Measurements from ENCODE around the gene VEGFA. TPM values are rescaled to one million over a fixed set of nuclear protein-coding genes. Genes with fewer than 3 reads are reported as not detected.
A peak's percentile ranks its signal among the peaks of the same experiment; 100 is the strongest.
"Not testable (repeated sequence)": the region's sequence is repeated elsewhere in the genome, so short reads cannot be mapped to it uniquely, and the experiment has no call there.

Gene VEGFA
- total RNA-seq, 4 donors from 2014 or later = 28.0 to 107 (median 80.8) TPM

DNA sequence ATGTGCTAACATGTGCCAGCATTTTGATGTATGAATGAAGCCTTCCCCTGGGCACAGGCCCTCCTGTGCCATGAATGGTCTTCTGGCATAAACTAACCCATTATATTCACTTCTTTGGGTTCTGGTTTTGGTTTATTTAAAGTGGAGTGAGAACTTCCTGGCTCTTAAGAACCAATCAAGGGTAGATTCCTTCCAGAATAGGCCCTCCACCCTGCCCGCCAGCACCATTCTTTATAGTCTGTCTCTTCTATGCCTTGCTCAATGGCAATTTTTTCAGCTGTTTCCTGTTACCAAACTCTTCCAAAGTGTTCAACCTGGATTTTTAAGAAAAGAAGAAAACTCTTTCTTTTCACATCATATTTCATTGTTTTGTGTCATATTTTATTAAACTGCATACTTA, 44.1 kb downstream of the VEGFA start:
- TF ChIP-seq, protein P1, sequence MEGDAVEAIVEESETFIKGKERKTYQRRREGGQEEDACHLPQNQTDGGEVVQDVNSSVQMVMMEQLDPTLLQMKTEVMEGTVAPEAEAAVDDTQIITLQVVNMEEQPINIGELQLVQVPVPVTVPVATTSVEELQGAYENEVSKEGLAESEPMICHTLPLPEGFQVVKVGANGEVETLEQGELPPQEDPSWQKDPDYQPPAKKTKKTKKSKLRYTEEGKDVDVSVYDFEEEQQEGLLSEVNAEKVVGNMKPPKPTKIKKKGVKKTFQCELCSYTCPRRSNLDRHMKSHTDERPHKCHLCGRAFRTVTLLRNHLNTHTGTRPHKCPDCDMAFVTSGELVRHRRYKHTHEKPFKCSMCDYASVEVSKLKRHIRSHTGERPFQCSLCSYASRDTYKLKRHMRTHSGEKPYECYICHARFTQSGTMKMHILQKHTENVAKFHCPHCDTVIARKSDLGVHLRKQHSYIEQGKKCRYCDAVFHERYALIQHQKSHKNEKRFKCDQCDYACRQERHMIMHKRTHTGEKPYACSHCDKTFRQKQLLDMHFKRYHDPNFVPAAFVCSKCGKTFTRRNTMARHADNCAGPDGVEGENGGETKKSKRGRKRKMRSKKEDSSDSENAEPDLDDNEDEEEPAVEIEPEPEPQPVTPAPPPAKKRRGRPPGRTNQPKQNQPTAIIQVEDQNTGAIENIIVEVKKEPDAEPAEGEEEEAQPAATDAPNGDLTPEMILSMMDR (IDR thresholded peaks at IDR 0.05) = no peak
- TF ChIP-seq POLR2A (IDR thresholded peaks at IDR 0.05) = no peak
- peak overlapping the region in 3 of 4 donors; percentile 19 to 61 (median 46) for H3K27ac ChIP-seq
- no peaks in the 10 kb centered on the region for H3K36me3 ChIP-seq
- no peak overlapping the region for H3K4me3 ChIP-seq
- DNase-seq = no peak
- no peaks in the 10 kb centered on the region for H3K9me3 ChIP-seq
- peaks cover 0 to 32% (median 5%) of the 10 kb centered on the region in 3 donors for H3K4me1 ChIP-seq
- 72 to 81% methylated on average over 1 of the region's 1 CpG for WGBS, 2 donors
- H3K27me3 ChIP-seq = no peaks in the 10 kb centered on the region
- intact Hi-C loops (cut with DNase I) = no loop called here

DNA sequence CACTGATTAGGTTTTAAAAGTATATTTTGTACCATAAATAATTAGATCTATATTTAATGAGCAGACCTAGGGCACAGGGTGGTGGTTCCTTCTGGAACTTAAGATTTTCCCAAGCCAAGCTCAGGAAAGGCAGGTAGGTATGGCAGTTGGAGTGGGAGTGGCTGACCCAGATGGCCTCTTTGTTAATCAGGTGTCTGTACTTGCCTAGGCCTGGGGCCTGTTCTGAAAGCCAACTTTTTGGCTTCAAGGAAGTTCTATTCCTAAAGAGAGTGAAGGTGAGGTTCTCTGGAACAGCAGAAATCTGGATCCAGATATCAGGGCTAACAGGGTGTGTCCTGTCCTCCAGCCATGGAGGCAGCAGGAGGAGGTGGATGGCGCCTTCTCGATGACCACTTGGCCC, 44.9 kb downstream of the VEGFA start:
- WGBS, 2 donors = 25 to 40% methylated on average over 2 of the region's 2 CpGs
- Histone ChIP-seq H3K4me1 (peaks cover 0 to 32% (median 5%) of the 10 kb centered on the region in 3 donors), H3K4me3 (no peak overlapping the region), H3K9me3 (no peaks in the 10 kb centered on the region), H3K27ac (peak overlapping the region in 3 of 4 donors; percentile 19 to 61 (median 46)), H3K27me3 (no peaks in the 10 kb centered on the region), H3K36me3 (no peaks in the 10 kb centered on the region)
- TF ChIP-seq POLR2A (IDR thresholded peaks at IDR 0.05) = no peak
- TF ChIP-seq, protein P1 (IDR thresholded peaks at IDR 0.05) = no peak
- no peak for DNase-seq
- intact Hi-C loops (cut with DNase I) = no loop called here

DNA sequence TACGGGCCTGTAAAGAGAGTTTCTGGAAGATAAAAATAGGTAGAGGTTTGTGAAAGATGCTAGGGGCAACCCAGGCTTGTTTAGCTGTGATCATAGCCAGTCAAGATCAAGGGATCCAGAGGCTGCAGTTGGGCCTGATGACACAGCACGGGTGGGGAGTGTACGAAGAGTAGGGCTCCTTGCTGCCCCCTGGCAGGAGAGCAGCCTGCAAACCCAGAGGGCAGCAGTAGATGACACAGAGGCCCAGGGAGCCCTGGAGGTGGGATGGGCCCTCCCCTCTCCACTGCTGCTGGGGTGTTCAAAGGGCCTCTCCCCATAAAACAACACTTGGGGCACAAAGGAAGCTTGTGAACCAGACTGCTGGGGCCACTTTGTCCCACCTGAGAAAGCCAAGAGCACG, 47.2 kb downstream of the VEGFA start:
- intact Hi-C loops (cut with DNase I) = no loop called here
- Histone ChIP-seq H3K27me3 (no peaks in the 10 kb centered on the region), H3K36me3 (no peaks in the 10 kb centered on the region), H3K4me3 (no peak overlapping the region), H3K27ac (no peak overlapping the region), H3K4me1 (peaks cover 0 to 32% (median 5%) of the 10 kb centered on the region in 3 donors), H3K9me3 (no peaks in the 10 kb centered on the region)
- no peak for TF ChIP-seq POLR2A (IDR thresholded peaks at IDR 0.05)
- TF ChIP-seq, protein P1 (IDR thresholded peaks at IDR 0.05) = peak in 1 of 6 experiments; percentile 16
- no peak for DNase-seq
- 34 to 66% methylated on average over 3 to 4 of the region's 4 CpGs for WGBS, 2 donors

DNA sequence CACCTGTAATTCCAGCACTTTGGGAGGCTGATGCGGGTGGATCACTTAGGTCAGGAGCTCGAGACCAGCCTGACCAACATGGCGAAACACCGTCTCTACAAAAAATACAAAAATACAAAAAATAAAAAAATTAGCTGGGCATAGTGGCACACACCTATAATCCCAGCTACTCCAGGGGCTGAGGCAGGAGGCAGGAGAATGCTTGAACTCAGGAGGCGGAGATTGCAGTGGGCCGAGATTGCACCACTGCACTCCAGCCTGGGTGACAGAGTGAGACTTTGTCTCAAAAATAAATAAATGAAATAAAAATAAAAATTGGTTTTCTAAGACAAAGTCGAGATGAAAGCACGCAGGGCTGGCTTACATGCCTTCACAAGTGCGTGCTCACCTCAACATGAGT, 49.0 kb downstream of the VEGFA start:
- H3K4me3 ChIP-seq; H3K36me3 ChIP-seq; DNase-seq; H3K9me3 ChIP-seq; H3K27me3 ChIP-seq; H3K27ac ChIP-seq; intact Hi-C loops (cut with DNase I): not testable (repeated sequence)
- WGBS, 2 donors = 90 to 93% methylated on average over 8 to 9 of the region's 9 CpGs
- peaks cover 0 to 19% (median 0%) of the 10 kb centered on the region in 3 donors for H3K4me1 ChIP-seq

DNA sequence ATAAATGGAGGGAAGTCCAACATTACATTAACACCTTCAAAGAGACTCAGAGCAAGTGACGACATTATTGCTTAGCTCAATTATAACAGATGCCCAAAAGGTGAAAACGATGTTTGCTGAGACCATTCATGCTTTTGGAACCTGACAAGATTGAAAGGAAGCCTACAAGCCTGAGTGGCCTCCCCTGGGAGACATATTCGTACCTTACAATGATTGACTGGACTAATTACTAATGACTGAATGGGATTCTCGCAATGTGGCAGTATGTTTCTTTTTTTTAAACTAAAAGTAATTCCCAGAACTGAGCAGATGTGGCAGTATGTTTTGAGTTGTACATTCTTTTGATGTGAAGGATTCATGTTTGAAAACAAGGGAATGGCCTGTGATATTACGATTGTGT, 49.9 kb downstream of the VEGFA start:
- no peak overlapping the region for H3K27ac ChIP-seq
- intact Hi-C loops (cut with DNase I) = no loop called here
- TF ChIP-seq POLR2A (IDR thresholded peaks at IDR 0.05) = no peak
- TF ChIP-seq, protein P1 (IDR thresholded peaks at IDR 0.05) = no peak

DNA sequence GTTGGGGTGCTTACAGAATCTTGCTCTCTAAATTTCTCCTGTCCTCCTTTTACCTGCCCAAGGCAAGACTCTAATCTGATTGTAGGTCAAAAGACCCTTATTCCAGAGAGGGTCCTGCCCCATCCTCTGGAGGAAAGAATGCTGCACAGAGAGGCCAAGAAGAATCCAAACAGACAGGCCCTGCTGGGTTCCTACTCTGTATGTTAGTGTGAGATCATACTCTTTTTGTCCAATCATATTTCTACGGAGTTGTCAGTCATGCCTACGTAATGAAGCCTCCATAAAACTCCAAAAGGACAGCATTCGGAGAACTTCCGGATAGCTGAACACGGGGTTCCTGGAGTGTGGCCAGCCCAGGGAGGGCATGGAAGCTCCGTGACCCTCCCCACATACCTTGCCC, 50.5 kb downstream of the VEGFA start:
- WGBS, 2 donors = 82 to 90% methylated on average over 6 of the region's 6 CpGs
- no peak overlapping the region for H3K4me3 ChIP-seq
- H3K27ac ChIP-seq = no peak overlapping the region
- H3K36me3 ChIP-seq = no peaks in the 10 kb centered on the region
- no peaks in the 10 kb centered on the region for H3K9me3 ChIP-seq
- no peak for TF ChIP-seq POLR2A (IDR thresholded peaks at IDR 0.05)
- TF ChIP-seq, protein P1 (IDR thresholded peaks at IDR 0.05) = no peak
- intact Hi-C loops (cut with DNase I) = no loop called here
- H3K4me1 ChIP-seq = peaks cover 0 to 4% (median 0%) of the 10 kb centered on the region in 3 donors
- H3K27me3 ChIP-seq = no peaks in the 10 kb centered on the region
- DNase-seq = no peak

More for the DNA sequence above, 49.9 kb downstream of the VEGFA start:
- Histone ChIP-seq H3K4me3 (no peak overlapping the region), H3K4me1 (peaks cover 0 to 9% (median 0%) of the 10 kb centered on the region in 3 donors), H3K9me3 (no peaks in the 10 kb centered on the region), H3K36me3 (no peaks in the 10 kb centered on the region), H3K27me3 (no peaks in the 10 kb centered on the region)
- 62 to 76% methylated on average over 5 of the region's 5 CpGs for WGBS, 2 donors
- no peak for DNase-seq

Data from esophagus squamous epithelium (tissue), 5 donors.